A549 (cell line): ENCODE results near the gene MUC5AC.

Experiments
- EP300 ChIP-seq, 2 experiments: fragments of >200 bp; sonication (Bioruptor Twin); formaldehyde crosslinking; IDR thresholded peaks; 2 replicates in 1 of 2; 3 replicates in 1 of 2; pipeline ENCODE4 v1.6.1; 2016 to 2017
- RFX5 ChIP-seq: fragments of 450-650 bp; IDR thresholded peaks from 2 replicates; pipeline ENCODE4 v1.7.1; 2014; ENCODE audit warnings: antibody characterized with exemption, mild to moderate bottlenecking, moderate library complexity
- RNF2 ChIP-seq: fragments of 200-600 bp; sonication (generic); IDR thresholded peaks from 2 replicates; pipeline ENCODE4 v1.6.1; 2016; ENCODE audit warnings: low read depth, mild to moderate bottlenecking, antibody characterized with exemption, moderate library complexity, borderline replicate concordance
- TF ChIP-seq, protein P1 (sequence below): fragments of >200 bp; sonication (Bioruptor Twin); formaldehyde crosslinking; IDR thresholded peaks from 3 replicates; pipeline ENCODE4 v1.5.1; 2016
- TF ChIP-seq, protein P2 (sequence below): fragments of 150-350 bp; IDR thresholded peaks from 2 replicates; pipeline ENCODE4 v1.6.1; 2014; ENCODE audit warnings: low read depth, mild to moderate bottlenecking, low read length
- TF ChIP-seq, protein P3 (sequence below): IDR thresholded peaks from 2 replicates; pipeline ENCODE4 v1.6.1; 2012

DNA sequence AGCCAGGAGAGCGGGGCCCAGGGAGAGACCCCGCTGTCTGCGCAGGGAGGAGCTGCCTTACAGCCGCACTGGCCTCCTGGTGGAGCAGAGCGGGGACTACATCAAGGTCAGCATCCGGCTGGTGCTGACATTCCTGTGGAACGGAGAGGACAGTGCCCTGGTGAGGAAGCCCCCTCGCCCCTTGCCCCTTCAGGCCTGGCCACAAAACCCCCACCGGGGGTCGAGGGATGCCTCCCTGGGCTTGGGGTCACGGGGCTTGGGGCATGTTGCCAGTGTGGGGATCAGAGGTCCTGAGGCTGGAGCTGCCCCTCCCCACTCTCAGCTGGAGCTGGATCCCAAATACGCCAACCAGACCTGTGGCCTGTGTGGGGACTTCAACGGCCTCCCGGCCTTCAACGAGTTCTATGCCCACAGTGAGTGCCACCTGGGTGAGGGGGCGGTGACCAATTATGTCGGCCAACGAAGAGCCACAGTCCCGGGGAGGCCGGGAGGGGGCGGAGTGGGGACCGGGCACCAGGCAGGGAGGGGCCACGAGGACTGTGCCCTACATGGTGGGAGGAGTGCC is 69.3 kb downstream of the MUC5AC start:
- TF ChIP-seq RNF2 (no peak), RFX5 (no peak), EP300 (IDR thresholded peaks at IDR 0.05) (no peak)
- TF ChIP-seq, protein P1, sequence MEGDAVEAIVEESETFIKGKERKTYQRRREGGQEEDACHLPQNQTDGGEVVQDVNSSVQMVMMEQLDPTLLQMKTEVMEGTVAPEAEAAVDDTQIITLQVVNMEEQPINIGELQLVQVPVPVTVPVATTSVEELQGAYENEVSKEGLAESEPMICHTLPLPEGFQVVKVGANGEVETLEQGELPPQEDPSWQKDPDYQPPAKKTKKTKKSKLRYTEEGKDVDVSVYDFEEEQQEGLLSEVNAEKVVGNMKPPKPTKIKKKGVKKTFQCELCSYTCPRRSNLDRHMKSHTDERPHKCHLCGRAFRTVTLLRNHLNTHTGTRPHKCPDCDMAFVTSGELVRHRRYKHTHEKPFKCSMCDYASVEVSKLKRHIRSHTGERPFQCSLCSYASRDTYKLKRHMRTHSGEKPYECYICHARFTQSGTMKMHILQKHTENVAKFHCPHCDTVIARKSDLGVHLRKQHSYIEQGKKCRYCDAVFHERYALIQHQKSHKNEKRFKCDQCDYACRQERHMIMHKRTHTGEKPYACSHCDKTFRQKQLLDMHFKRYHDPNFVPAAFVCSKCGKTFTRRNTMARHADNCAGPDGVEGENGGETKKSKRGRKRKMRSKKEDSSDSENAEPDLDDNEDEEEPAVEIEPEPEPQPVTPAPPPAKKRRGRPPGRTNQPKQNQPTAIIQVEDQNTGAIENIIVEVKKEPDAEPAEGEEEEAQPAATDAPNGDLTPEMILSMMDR, result no peak
- TF ChIP-seq, protein P2, sequence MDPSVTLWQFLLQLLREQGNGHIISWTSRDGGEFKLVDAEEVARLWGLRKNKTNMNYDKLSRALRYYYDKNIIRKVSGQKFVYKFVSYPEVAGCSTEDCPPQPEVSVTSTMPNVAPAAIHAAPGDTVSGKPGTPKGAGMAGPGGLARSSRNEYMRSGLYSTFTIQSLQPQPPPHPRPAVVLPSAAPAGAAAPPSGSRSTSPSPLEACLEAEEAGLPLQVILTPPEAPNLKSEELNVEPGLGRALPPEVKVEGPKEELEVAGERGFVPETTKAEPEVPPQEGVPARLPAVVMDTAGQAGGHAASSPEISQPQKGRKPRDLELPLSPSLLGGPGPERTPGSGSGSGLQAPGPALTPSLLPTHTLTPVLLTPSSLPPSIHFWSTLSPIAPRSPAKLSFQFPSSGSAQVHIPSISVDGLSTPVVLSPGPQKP, result no peak
- TF ChIP-seq, protein P3, sequence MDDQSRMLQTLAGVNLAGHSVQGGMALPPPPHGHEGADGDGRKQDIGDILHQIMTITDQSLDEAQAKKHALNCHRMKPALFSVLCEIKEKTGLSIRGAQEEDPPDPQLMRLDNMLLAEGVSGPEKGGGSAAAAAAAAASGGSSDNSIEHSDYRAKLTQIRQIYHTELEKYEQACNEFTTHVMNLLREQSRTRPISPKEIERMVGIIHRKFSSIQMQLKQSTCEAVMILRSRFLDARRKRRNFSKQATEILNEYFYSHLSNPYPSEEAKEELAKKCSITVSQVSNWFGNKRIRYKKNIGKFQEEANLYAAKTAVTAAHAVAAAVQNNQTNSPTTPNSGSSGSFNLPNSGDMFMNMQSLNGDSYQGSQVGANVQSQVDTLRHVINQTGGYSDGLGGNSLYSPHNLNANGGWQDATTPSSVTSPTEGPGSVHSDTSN, result no peak
